GM12878 (cell line): Measurements from ENCODE around the gene MAP4K2. TPM values are rescaled to one million over a fixed set of nuclear protein-coding genes. Genes with fewer than 3 reads are reported as not detected.

Source experiments
- BCL3 ChIP-seq: IDR thresholded peaks from 2 replicates; pipeline ENCODE4 v1.6.1; 2011; ENCODE audit warnings: borderline replicate concordance, low read depth, mild to moderate bottlenecking, moderate library complexity, low read length; ENCODE audit not compliant: insufficient read depth, poor library complexity, severe bottlenecking
- BRCA1 ChIP-seq: IDR thresholded peaks from 2 replicates; pipeline ENCODE4 v1.6.1; 2011; ENCODE audit warnings: low read depth, low read length, improper control_type of control experiment
- ESRRA ChIP-seq: IDR thresholded peaks from 2 replicates; pipeline ENCODE4 v1.6.1; 2012; ENCODE audit warnings: mild to moderate bottlenecking, low read length, improper control_type of control experiment
- MYC ChIP-seq: IDR thresholded peaks from 2 replicates; pipeline ENCODE4 v1.6.1; 2011; ENCODE audit warnings: mild to moderate bottlenecking, low read length, moderate library complexity, inconsistent platforms; ENCODE audit not compliant: insufficient read depth, insufficient replicate concordance, insufficient read length, severe bottlenecking
- SMAD1 ChIP-seq: fragments of 450-650 bp; IDR thresholded peaks from 2 replicates; pipeline ENCODE4 v1.6.1; 2018; ENCODE audit warnings: mild to moderate bottlenecking, low read depth; ENCODE audit not compliant: partially characterized antibody
- SP1 ChIP-seq: IDR thresholded peaks from one replicate; pipeline ENCODE4 v1.6.1; 2011; ENCODE audit warnings: low read depth, low read length
- SREBF2 ChIP-seq: IDR thresholded peaks from 2 replicates; pipeline ENCODE4 v1.6.1; 2012; ENCODE audit warnings: mild to moderate bottlenecking, low read length
- SUZ12 ChIP-seq: fragments of 200-600 bp; sonication (generic); IDR thresholded peaks from one replicate; pipeline ENCODE4 v1.6.1; 2018; ENCODE audit warnings: antibody characterized with exemption, mild to moderate bottlenecking; ENCODE audit not compliant: unreplicated experiment
- TCF3 ChIP-seq: IDR thresholded peaks from 2 replicates; pipeline ENCODE4 v1.6.1; 2012; ENCODE audit warnings: low read depth, mild to moderate bottlenecking, low read length, borderline replicate concordance; ENCODE audit not compliant: insufficient read depth
- ZBED1 ChIP-seq: IDR thresholded peaks from 2 replicates; pipeline ENCODE4 v1.6.1; 2016; ENCODE audit warnings: borderline replicate concordance
- ZBTB33 ChIP-seq: fragments of 450-650 bp; IDR thresholded peaks from 2 replicates; pipeline ENCODE4 v1.6.1; 2017; ENCODE audit warnings: mild to moderate bottlenecking
- ZNF207 ChIP-seq: fragments of 450-650 bp; IDR thresholded peaks from 2 replicates; pipeline ENCODE4 v1.6.1; 2014; ENCODE audit warnings: antibody characterized with exemption, mild to moderate bottlenecking, borderline replicate concordance
- ZZZ3 ChIP-seq: IDR thresholded peaks from 2 replicates; pipeline ENCODE4 v1.6.1; 2011; ENCODE audit warnings: low read depth; ENCODE audit not compliant: control insufficient read depth, insufficient read length
- polyA plus RNA-seq, 11 experiments: library from polyadenylated mRNA; depleted of rRNA in 4 of 11; unstranded in 6 of 11; stranded (reverse) in 5 of 11; fragments of >200 nt; fragmentation: Nextera tagmentation in 4 of 11; fragmentation: Illumina TruSeq in 1 of 11; extraction: Ambion mirVana in 4 of 11; extraction: Trizol in 1 of 11; gene quantifications; 1 replicate in 1 of 11; 2 replicates in 10 of 11; pipeline versions ENCODE4 v1.2.1 to v1.2.3, GENCODE V29; 2011 to 2016; ENCODE audit warnings: inconsistent platforms in 2 of 11, missing spikeins in 2 of 11, low read depth in 1 of 11
- total RNA-seq, 4 experiments: library from RNA; depleted of rRNA in 3 of 4; stranded (reverse); fragments of >200 nt in 3 of 4; fragmentation: Illumina TruSeq in 1 of 4; extraction: Trizol in 1 of 4; gene quantifications; 2 replicates each; pipeline versions ENCODE4 v1.2.1 to v1.2.3, GENCODE V29; 2013 to 2021
- TF ChIP-seq, protein P1 (sequence below): IDR thresholded peaks from 2 replicates; pipeline ENCODE4 v1.6.1; 2012; ENCODE audit warnings: improper control_type of control experiment, low read depth, low read length; ENCODE audit not compliant: insufficient replicate concordance
- TF ChIP-seq, protein P2 (sequence below): fragments of 450-650 bp; IDR thresholded peaks from 2 replicates; pipeline ENCODE4 v1.6.1; 2017; ENCODE audit warnings: mild to moderate bottlenecking, moderate library complexity

The MAP4K2 gene
- total and polyA plus RNA-seq, 10 of the 15 experiments (the other 5 are each of a cell fraction or from before 2014, with no cell fraction given), result 0.98 to 78.1 (median 48.9) TPM

- no peak for TF ChIP-seq ZBTB33
- TF ChIP-seq TCF3, result 0 out of 2 replicates have a peak, but pooled peaks have one; percentile 28
- no peak for TF ChIP-seq SMAD1
- TF ChIP-seq, protein P1, sequence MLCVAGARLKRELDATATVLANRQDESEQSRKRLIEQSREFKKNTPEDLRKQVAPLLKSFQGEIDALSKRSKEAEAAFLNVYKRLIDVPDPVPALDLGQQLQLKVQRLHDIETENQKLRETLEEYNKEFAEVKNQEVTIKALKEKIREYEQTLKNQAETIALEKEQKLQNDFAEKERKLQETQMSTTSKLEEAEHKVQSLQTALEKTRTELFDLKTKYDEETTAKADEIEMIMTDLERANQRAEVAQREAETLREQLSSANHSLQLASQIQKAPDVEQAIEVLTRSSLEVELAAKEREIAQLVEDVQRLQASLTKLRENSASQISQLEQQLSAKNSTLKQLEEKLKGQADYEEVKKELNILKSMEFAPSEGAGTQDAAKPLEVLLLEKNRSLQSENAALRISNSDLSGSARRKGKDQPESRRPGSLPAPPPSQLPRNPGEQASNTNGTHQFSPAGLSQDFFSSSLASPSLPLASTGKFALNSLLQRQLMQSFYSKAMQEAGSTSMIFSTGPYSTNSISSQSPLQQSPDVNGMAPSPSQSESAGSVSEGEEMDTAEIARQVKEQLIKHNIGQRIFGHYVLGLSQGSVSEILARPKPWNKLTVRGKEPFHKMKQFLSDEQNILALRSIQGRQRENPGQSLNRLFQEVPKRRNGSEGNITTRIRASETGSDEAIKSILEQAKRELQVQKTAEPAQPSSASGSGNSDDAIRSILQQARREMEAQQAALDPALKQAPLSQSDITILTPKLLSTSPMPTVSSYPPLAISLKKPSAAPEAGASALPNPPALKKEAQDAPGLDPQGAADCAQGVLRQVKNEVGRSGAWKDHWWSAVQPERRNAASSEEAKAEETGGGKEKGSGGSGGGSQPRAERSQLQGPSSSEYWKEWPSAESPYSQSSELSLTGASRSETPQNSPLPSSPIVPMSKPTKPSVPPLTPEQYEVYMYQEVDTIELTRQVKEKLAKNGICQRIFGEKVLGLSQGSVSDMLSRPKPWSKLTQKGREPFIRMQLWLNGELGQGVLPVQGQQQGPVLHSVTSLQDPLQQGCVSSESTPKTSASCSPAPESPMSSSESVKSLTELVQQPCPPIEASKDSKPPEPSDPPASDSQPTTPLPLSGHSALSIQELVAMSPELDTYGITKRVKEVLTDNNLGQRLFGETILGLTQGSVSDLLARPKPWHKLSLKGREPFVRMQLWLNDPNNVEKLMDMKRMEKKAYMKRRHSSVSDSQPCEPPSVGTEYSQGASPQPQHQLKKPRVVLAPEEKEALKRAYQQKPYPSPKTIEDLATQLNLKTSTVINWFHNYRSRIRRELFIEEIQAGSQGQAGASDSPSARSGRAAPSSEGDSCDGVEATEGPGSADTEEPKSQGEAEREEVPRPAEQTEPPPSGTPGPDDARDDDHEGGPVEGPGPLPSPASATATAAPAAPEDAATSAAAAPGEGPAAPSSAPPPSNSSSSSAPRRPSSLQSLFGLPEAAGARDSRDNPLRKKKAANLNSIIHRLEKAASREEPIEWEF, result no peak
- TF ChIP-seq ZNF207, result no peak
- no peak for TF ChIP-seq BCL3
- TF ChIP-seq SREBF2, result no peak
- TF ChIP-seq ESRRA, result no peak
- TF ChIP-seq ZZZ3, result no peak
- peak; percentile 86 for TF ChIP-seq SP1
- no peak for TF ChIP-seq ZBED1
- TF ChIP-seq, protein P2, sequence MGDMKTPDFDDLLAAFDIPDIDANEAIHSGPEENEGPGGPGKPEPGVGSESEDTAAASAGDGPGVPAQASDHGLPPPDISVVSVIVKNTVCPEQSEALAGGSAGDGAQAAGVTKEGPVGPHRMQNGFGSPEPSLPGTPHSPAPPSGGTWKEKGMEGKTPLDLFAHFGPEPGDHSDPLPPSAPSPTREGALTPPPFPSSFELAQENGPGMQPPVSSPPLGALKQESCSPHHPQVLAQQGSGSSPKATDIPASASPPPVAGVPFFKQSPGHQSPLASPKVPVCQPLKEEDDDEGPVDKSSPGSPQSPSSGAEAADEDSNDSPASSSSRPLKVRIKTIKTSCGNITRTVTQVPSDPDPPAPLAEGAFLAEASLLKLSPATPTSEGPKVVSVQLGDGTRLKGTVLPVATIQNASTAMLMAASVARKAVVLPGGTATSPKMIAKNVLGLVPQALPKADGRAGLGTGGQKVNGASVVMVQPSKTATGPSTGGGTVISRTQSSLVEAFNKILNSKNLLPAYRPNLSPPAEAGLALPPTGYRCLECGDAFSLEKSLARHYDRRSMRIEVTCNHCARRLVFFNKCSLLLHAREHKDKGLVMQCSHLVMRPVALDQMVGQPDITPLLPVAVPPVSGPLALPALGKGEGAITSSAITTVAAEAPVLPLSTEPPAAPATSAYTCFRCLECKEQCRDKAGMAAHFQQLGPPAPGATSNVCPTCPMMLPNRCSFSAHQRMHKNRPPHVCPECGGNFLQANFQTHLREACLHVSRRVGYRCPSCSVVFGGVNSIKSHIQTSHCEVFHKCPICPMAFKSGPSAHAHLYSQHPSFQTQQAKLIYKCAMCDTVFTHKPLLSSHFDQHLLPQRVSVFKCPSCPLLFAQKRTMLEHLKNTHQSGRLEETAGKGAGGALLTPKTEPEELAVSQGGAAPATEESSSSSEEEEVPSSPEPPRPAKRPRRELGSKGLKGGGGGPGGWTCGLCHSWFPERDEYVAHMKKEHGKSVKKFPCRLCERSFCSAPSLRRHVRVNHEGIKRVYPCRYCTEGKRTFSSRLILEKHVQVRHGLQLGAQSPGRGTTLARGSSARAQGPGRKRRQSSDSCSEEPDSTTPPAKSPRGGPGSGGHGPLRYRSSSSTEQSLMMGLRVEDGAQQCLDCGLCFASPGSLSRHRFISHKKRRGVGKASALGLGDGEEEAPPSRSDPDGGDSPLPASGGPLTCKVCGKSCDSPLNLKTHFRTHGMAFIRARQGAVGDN, result no peak
- no peak for TF ChIP-seq SUZ12
- TF ChIP-seq MYC, result no peak
- TF ChIP-seq BRCA1, result peak; percentile 85
These were observed 24.3 kb downstream of the MAP4K2 start, which contains the start of gene SF1 (continued) for GRCh38 chr11:64778473-64779298.
